Measurements from ENCODE around the gene SUGP2. TPM values are rescaled to one million over a fixed set of nuclear protein-coding genes. Genes with fewer than 3 reads are reported as not detected.

The SUGP2 gene
- total RNA-seq, 2 experiments from 2014 or later, result 123 to 124 TPM

DNA sequence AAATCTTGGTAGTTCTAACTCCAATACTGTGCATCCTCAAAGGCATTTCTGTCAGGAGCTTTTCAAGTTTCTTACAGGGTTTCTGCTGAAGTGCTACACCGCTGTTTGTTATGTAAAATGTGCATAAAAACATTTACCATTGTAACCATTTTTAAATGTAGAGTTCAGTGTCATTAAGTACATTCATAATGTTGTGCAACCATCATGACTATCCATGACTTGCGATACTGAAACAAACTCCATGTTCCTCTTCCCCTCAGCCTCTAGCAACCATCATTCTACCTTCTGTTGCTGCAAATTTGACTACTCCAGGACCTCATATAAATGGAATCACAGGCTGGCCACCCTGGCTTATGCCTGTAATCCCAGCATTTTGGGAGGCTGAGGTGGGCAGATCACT is 16.1 kb upstream of the SUGP2 start:
- POLR2A ChIA-PET, result no interaction called here
- Mint-ChIP-seq H3K4me3 (no peak overlapping the region), H3K9me3 (ENCODE audit: insufficient read depth) (no peaks in the 10 kb centered on the region), H3K27ac (peak overlapping the region; percentile 20), H3K4me1 (ENCODE audit: low read depth) (no peaks in the 10 kb centered on the region), H3K27me3 (ENCODE audit: low read depth) (no peaks in the 10 kb centered on the region), H3K36me3 (ENCODE audit: low read depth) (peaks cover 34% of the 10 kb centered on the region)
- ATAC-seq, result no peak
- CTCF ChIA-PET, result interaction anchor here (1.4 kb wide), 1 partner anchor 11 kb away, joined by 3 read pairs; no protein-coding TSS in a partner anchor
- DNase-seq, result no peak

- POLR2A ChIA-PET, result no interaction called here
- CTCF ChIA-PET, result no interaction called here
- DNase-seq, result no peak
- H3K36me3 Mint-ChIP-seq (ENCODE audit: low read depth), result peaks cover 20% of the 10 kb centered on the region
- peaks cover 15% of the 10 kb centered on the region for H3K4me1 Mint-ChIP-seq (ENCODE audit: low read depth)
- ATAC-seq, result no peak
- no peaks in the 10 kb centered on the region for H3K9me3 Mint-ChIP-seq (ENCODE audit: insufficient read depth)
- no peak overlapping the region for H3K27ac Mint-ChIP-seq
- no peak overlapping the region for H3K4me3 Mint-ChIP-seq
- H3K27me3 Mint-ChIP-seq (ENCODE audit: low read depth), result no peaks in the 10 kb centered on the region
These were observed 10.6 kb upstream of the SUGP2 start for GRCh38 chr19:19043881-19044280.

DNA sequence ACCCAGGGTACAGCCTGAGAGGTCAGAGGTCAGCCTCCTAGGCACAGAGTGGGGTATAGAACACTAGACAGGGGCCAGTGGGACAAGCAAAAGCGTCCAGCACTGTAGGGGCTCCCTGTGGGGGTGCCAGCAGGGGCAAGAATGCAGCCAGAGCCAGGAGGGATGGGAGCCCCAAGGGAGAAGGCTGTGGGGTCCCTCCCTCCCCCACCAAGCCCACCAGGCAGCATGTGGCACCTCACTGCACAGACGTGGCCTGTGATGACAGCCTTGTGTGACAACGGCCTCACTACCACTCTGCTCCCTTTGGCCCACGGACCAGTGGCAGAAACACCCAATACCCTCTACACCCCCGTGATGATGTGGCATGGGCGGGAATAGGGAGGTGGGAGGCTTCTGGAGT is 10.2 kb upstream of the SUGP2 start:
- POLR2A ChIA-PET, result no interaction called here

GRCh38 chr19:19042732-19043280 is 9.5 kb upstream of the SUGP2 start:
- POLR2A ChIA-PET, result interaction anchor here (0.6 kb wide), 1 partner anchor 14 kb away, joined by 6 read pairs; no protein-coding TSS in a partner anchor
- H3K27ac Mint-ChIP-seq, result no peak overlapping the region

More for the DNA sequence above, 10.2 kb upstream of the SUGP2 start:
- H3K4me3 Mint-ChIP-seq, result no peak overlapping the region
- H3K4me1 Mint-ChIP-seq (ENCODE audit: low read depth), result peaks cover 15% of the 10 kb centered on the region
- no peaks in the 10 kb centered on the region for H3K27me3 Mint-ChIP-seq (ENCODE audit: low read depth)
- H3K9me3 Mint-ChIP-seq (ENCODE audit: insufficient read depth), result no peaks in the 10 kb centered on the region
- ATAC-seq (no peak), DNase-seq (no peak)
- no peak overlapping the region for H3K27ac Mint-ChIP-seq
- CTCF ChIA-PET, result no interaction called here
- H3K36me3 Mint-ChIP-seq (ENCODE audit: low read depth), result peaks cover 20% of the 10 kb centered on the region

GRCh38 chr19:19040417-19040816 is 7.1 kb upstream of the SUGP2 start:
- Mint-ChIP-seq H3K27me3 (ENCODE audit: low read depth) (no peaks in the 10 kb centered on the region), H3K4me3 (no peak overlapping the region), H3K9me3 (ENCODE audit: insufficient read depth) (no peaks in the 10 kb centered on the region), H3K4me1 (ENCODE audit: low read depth) (peaks cover 23% of the 10 kb centered on the region), H3K27ac (no peak overlapping the region), H3K36me3 (ENCODE audit: low read depth) (peaks cover 31% of the 10 kb centered on the region)
- ChIA-PET POLR2A (no interaction called here), CTCF (no interaction called here)
- DNase-seq (no peak), ATAC-seq (no peak)

More at GRCh38 chr19:19042732-19043280, 9.5 kb upstream of the SUGP2 start:
- Mint-ChIP-seq H3K4me3 (no peak overlapping the region), H3K27me3 (ENCODE audit: low read depth) (no peaks in the 10 kb centered on the region), H3K4me1 (ENCODE audit: low read depth) (peaks cover 15% of the 10 kb centered on the region), H3K36me3 (ENCODE audit: low read depth) (peaks cover 22% of the 10 kb centered on the region), H3K9me3 (ENCODE audit: insufficient read depth) (no peaks in the 10 kb centered on the region)
- ATAC-seq (no peak), DNase-seq (no peak)
- CTCF ChIA-PET, result no interaction called here

DNA sequence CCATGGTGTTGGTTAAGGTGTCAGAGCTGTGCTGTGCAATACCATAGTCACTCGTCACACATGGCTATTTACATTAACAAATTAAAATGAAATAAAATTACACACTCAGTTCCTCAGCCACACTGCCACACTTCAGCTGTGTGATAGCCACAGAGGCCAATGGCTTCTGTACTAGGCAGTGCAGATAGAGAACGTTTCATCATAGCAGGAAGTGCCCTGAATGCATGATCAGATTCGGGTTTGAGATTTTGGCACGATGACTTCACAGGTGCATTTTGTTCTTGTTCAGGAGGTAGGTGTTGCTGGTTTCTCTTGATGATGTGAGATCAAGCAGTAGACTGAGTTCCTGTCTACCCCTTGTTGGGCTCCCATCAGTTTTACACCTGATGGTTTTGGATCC is 6.6 kb upstream of the SUGP2 start:
- no peaks in the 10 kb centered on the region for H3K9me3 Mint-ChIP-seq (ENCODE audit: insufficient read depth)
- no peaks in the 10 kb centered on the region for H3K27me3 Mint-ChIP-seq (ENCODE audit: low read depth)
- ChIA-PET POLR2A (no interaction called here), CTCF (no interaction called here)
- H3K4me1 Mint-ChIP-seq (ENCODE audit: low read depth), result peaks cover 27% of the 10 kb centered on the region
- peaks cover 29% of the 10 kb centered on the region for H3K36me3 Mint-ChIP-seq (ENCODE audit: low read depth)
- no peak overlapping the region for H3K4me3 Mint-ChIP-seq
- peak overlapping the region; percentile 60 for H3K27ac Mint-ChIP-seq
- ATAC-seq (peak; percentile 52), DNase-seq (peak; percentile 49)

DNA sequence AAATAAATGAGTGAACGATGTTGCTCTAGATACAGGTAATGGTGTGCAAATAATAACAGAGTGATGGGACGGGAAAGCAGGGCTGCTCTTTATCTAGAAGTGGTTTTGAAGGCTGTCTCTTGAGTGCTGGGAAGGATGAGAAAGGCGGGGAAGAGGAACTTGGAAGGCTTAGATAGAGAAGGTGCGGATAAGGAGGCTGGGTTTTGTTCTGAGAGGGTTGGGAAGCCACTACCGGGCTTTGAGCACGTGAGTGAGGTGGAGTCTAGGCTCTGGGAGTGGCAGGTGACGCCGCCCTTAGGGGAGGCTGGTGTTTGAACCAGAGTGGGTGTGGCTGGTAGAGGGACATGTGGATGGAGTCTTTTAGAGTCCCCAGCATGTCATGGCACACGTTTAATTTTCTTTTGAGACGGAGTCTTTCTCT is 897 bp upstream of the SUGP2 start:
- H3K27ac Mint-ChIP-seq, result peak overlapping the region; percentile 93
- POLR2A ChIA-PET, result no interaction called here
- H3K36me3 Mint-ChIP-seq (ENCODE audit: low read depth), result peaks cover 38% of the 10 kb centered on the region
- ATAC-seq (peak; percentile 67), DNase-seq (peak; percentile 89)
- no peaks in the 10 kb centered on the region for H3K27me3 Mint-ChIP-seq (ENCODE audit: low read depth)
- H3K9me3 Mint-ChIP-seq (ENCODE audit: insufficient read depth), result no peaks in the 10 kb centered on the region
- H3K4me3 Mint-ChIP-seq, result peak overlapping the region; percentile 78
- CTCF ChIA-PET, result no interaction called here
- H3K4me1 Mint-ChIP-seq (ENCODE audit: low read depth), result peaks cover 33% of the 10 kb centered on the region

DNA sequence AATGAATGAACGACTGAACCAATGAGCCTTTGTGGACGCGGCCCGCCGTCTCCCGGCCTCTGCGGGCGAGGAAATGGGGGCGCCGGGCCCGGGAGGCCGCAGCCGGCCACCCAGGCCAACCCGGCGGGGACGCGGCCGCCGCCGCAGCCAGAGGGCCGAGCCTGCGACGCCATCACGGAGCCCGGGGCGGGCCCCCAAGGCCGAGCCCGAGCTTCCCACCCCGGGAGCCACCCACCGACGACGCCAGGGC is 216 bp downstream of the SUGP2 start:
- DNase-seq (no peak), ATAC-seq (no peak)
- Mint-ChIP-seq H3K36me3 (ENCODE audit: low read depth) (peaks cover 44% of the 10 kb centered on the region), H3K27me3 (ENCODE audit: low read depth) (no peaks in the 10 kb centered on the region), H3K4me3 (peak overlapping the region; percentile 87), H3K9me3 (ENCODE audit: insufficient read depth) (no peaks in the 10 kb centered on the region), H3K27ac (peak overlapping the region; percentile 92), H3K4me1 (ENCODE audit: low read depth) (peaks cover 32% of the 10 kb centered on the region)
- CTCF ChIA-PET, result no interaction called here
- POLR2A ChIA-PET, result interaction anchor here (0.6 kb wide), 1 partner anchor 205 kb away, joined by 3 read pairs; no protein-coding TSS in a partner anchor

DNA sequence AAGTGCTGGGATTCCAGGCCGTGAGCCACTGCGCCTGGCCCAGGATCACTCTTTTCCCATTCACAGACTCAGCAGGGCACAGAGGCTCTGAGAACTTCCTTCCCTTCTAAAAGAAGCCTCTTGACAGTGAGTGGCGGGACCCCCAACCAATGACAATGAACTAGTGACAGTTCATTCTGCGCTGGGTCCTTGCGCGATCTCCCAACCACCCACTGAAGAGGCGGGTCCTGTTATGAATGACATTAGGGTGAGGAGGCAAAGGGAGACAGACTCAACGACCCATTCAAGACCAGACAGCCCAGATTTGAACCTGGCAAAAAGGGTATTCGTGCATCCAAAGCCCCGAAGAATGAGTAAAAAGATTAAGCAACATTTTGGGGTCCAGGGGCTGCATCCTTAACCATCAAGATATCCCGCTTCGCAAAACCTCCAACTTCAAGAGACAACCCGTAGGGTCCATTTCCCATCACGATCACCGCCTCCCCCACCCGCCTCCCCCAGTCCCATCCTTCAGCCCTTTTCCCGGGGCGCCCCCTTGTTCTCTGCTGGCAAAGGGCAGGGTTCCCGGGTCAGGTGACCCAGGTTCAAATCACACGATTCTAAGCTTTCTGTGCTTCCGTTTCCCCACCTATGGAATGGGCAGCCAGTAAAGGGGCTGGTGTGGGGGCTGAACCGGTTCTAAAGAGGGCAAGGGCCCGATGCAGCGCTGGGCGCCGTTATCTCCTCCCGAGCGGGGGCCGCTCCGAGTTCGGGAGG is 719 bp downstream of the SUGP2 start:
- Mint-ChIP-seq H3K4me1 (ENCODE audit: low read depth) (peaks cover 32% of the 10 kb centered on the region), H3K27me3 (ENCODE audit: low read depth) (no peaks in the 10 kb centered on the region), H3K4me3 (peak overlapping the region; percentile 87), H3K36me3 (ENCODE audit: low read depth) (peaks cover 41% of the 10 kb centered on the region), H3K27ac (peak overlapping the region; percentile 92), H3K9me3 (ENCODE audit: insufficient read depth) (no peaks in the 10 kb centered on the region)
- DNase-seq (peak; percentile 94), ATAC-seq (peak; percentile 68)
- CTCF ChIA-PET, result no interaction called here
- POLR2A ChIA-PET, result interaction anchor here (0.6 kb wide), 2 partner anchors 53 to 204 kb away, joined by 3 read pairs; no protein-coding TSS in a partner anchor

- no peak for ATAC-seq
- peaks cover 43% of the 10 kb centered on the region for H3K36me3 Mint-ChIP-seq (ENCODE audit: low read depth)
- ChIA-PET POLR2A (no interaction called here), CTCF (no interaction called here)
- H3K27ac Mint-ChIP-seq, result peak overlapping the region; percentile 92
- no peaks in the 10 kb centered on the region for H3K9me3 Mint-ChIP-seq (ENCODE audit: insufficient read depth)
- no peaks in the 10 kb centered on the region for H3K27me3 Mint-ChIP-seq (ENCODE audit: low read depth)
- peak overlapping the region; percentile 87 for H3K4me3 Mint-ChIP-seq
- no peak for DNase-seq
- H3K4me1 Mint-ChIP-seq (ENCODE audit: low read depth), result peaks cover 38% of the 10 kb centered on the region
These were observed 1.4 kb downstream of the SUGP2 start for GRCh38 chr19:19031891-19032290.

DNA sequence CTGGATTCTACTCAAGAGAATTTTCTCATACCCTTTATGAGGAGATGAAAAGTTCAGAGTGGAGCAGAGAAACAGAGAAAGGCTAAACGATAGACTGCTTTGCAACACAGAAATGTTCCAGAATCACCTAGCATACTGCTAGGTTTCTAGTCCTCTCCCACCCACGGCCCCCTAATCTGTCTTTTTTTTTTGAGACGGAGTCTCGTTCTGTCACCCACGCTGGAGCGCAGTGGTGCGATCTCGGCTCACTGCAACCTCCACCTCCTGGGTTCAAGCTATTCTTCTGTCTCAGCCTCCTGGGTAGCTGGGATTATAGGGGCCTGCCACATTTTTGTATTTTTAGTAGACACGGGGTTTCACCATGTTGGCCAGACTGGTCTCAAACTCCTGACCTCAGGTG is 4.8 kb downstream of the SUGP2 start:
- CTCF ChIA-PET, result no interaction called here
- H3K4me1 Mint-ChIP-seq (ENCODE audit: low read depth), result peaks cover 35% of the 10 kb centered on the region
- DNase-seq, result no peak
- no peak for ATAC-seq
- H3K9me3 Mint-ChIP-seq (ENCODE audit: insufficient read depth), result no peaks in the 10 kb centered on the region
- no peak overlapping the region for H3K4me3 Mint-ChIP-seq
- POLR2A ChIA-PET, result no interaction called here
- no peaks in the 10 kb centered on the region for H3K27me3 Mint-ChIP-seq (ENCODE audit: low read depth)
- no peak overlapping the region for H3K27ac Mint-ChIP-seq
- H3K36me3 Mint-ChIP-seq (ENCODE audit: low read depth), result peaks cover 62% of the 10 kb centered on the region

GRCh38 chr19:19027228-19027627 is 6.1 kb downstream of the SUGP2 start:
- H3K4me3 Mint-ChIP-seq, result no peak overlapping the region
- POLR2A ChIA-PET, result no interaction called here
- no peaks in the 10 kb centered on the region for H3K9me3 Mint-ChIP-seq (ENCODE audit: insufficient read depth)
- H3K4me1 Mint-ChIP-seq (ENCODE audit: low read depth), result peaks cover 44% of the 10 kb centered on the region
- no peak for DNase-seq
- H3K27me3 Mint-ChIP-seq (ENCODE audit: low read depth), result no peaks in the 10 kb centered on the region
- peaks cover 70% of the 10 kb centered on the region for H3K36me3 Mint-ChIP-seq (ENCODE audit: low read depth)
- no peak overlapping the region for H3K27ac Mint-ChIP-seq
- ATAC-seq, result no peak
- CTCF ChIA-PET, result no interaction called here

Measured in activated CD8-positive, alpha-beta T cell treated with anti-CD3 and anti-CD28 coated beads, Interleukin-2, amount 10 ng/mL, durations not matched to agents 7 days and 5 days (primary cell).